ENCODE data around the gene GPR35. TPM values are rescaled to one million over a fixed set of nuclear protein-coding genes. Genes with fewer than 3 reads are reported as not detected.
"Not testable (repeated sequence)": the region's sequence is repeated elsewhere in the genome, so short reads cannot be mapped to it uniquely, and the experiment has no call there.

The GPR35 gene
- total RNA-seq, 1 experiment from 2014 or later = 21.3 TPM

- BruUV-seq (replicated peaks) = no TSS peak
- TF ChIP-seq CTCF (IDR thresholded peaks at IDR 0.05; ENCODE audit: insufficient read depth in 1 of 2, low read depth in 1 of 2, low read length in 1 of 2, severe bottlenecking in 1 of 2, unreplicated experiment in 1 of 2) = no peak
- H3K4me3 ChIP-seq (ENCODE audit: low read depth, low read length) = no peak overlapping the region
- Mint-ChIP-seq H3K36me3 (ENCODE audit: insufficient read depth, unreplicated experiment) (no peaks in the 10 kb centered on the region), H3K9me3 (ENCODE audit: unreplicated experiment) (no peaks in the 10 kb centered on the region), H3K4me1 (ENCODE audit: low read depth, unreplicated experiment) (no peaks in the 10 kb centered on the region), H3K4me3 (ENCODE audit: unreplicated experiment) (no peak overlapping the region), H3K27me3 (ENCODE audit: insufficient read depth, unreplicated experiment) (peaks cover 13% of the 10 kb centered on the region), H3K27ac (ENCODE audit: unreplicated experiment) (no peak overlapping the region)
- H3K27me3 ChIP-seq (replicated peaks; ENCODE audit: control insufficient read depth, insufficient read depth, low read length) = no peaks in the 10 kb centered on the region
- ChIA-PET POLR2A (interaction anchor here (0.6 kb wide), 1 partner anchor 722 kb away, joined by 3 read pairs; no protein-coding TSS in a partner anchor), CTCF (no interaction called here)
- no peak for DNase-seq
- no peaks in the 10 kb centered on the region for H3K36me3 ChIP-seq (ENCODE audit: control insufficient read depth, insufficient read depth, low read length)
- H3K9me3 ChIP-seq = no peaks in the 10 kb centered on the region
- no peaks in the 10 kb centered on the region for H3K4me1 ChIP-seq
- intact Hi-C loops (cut with micrococcal nuclease; ENCODE audit: unreplicated experiment) = no loop called here
These were observed 45.7 kb downstream of the GPR35 start for GRCh38 chr2:240670950-240671349.

- Mint-ChIP-seq H3K27me3 (ENCODE audit: insufficient read depth, unreplicated experiment) (peaks cover 11% of the 10 kb centered on the region), H3K9me3 (ENCODE audit: unreplicated experiment) (no peaks in the 10 kb centered on the region), H3K27ac (ENCODE audit: unreplicated experiment) (no peak overlapping the region), H3K4me1 (ENCODE audit: low read depth, unreplicated experiment) (no peaks in the 10 kb centered on the region), H3K36me3 (ENCODE audit: insufficient read depth, unreplicated experiment) (no peaks in the 10 kb centered on the region), H3K4me3 (ENCODE audit: unreplicated experiment) (no peak overlapping the region)
- intact Hi-C loops (cut with micrococcal nuclease; ENCODE audit: unreplicated experiment) = no loop called here
- no peaks in the 10 kb centered on the region for H3K27me3 ChIP-seq (replicated peaks; ENCODE audit: control insufficient read depth, insufficient read depth, low read length)
- ChIA-PET CTCF (no interaction called here), POLR2A (no interaction called here)
- H3K9me3 ChIP-seq = no peaks in the 10 kb centered on the region
- TF ChIP-seq CTCF (IDR thresholded peaks at IDR 0.05; ENCODE audit: insufficient read depth in 1 of 2, low read depth in 1 of 2, low read length in 1 of 2, severe bottlenecking in 1 of 2, unreplicated experiment in 1 of 2) = no peak
- DNase-seq = no peak
- no peaks in the 10 kb centered on the region for H3K36me3 ChIP-seq (ENCODE audit: control insufficient read depth, insufficient read depth, low read length)
- no peaks in the 10 kb centered on the region for H3K4me1 ChIP-seq
- no TSS peak for BruUV-seq (replicated peaks)
- H3K4me3 ChIP-seq (ENCODE audit: low read depth, low read length) = no peak overlapping the region
These were observed 46.9 kb downstream of the GPR35 start for GRCh38 chr2:240672076-240672700.

- BruUV-seq (replicated peaks) = no TSS peak
- peaks cover 7% of the 10 kb centered on the region for H3K27me3 Mint-ChIP-seq (ENCODE audit: insufficient read depth, unreplicated experiment)
These were observed 47.5 kb downstream of the GPR35 start for GRCh38 chr2:240672701-240673190.

GRCh38 chr2:240674461-240675184 is 49.3 kb downstream of the GPR35 start:
- BruUV-seq (replicated peaks); H3K27me3 ChIP-seq (replicated peaks; ENCODE audit: control insufficient read depth, insufficient read depth, low read length); H3K4me1 Mint-ChIP-seq (ENCODE audit: low read depth, unreplicated experiment); intact Hi-C loops (cut with micrococcal nuclease; ENCODE audit: unreplicated experiment); H3K9me3 ChIP-seq; CTCF ChIA-PET; H3K36me3 ChIP-seq (ENCODE audit: control insufficient read depth, insufficient read depth, low read length); H3K4me1 ChIP-seq; H3K4me3 ChIP-seq (ENCODE audit: low read depth, low read length); H3K27ac Mint-ChIP-seq (ENCODE audit: unreplicated experiment); H3K4me3 Mint-ChIP-seq (ENCODE audit: unreplicated experiment); DNase-seq; H3K36me3 Mint-ChIP-seq (ENCODE audit: insufficient read depth, unreplicated experiment); POLR2A ChIA-PET; H3K27me3 Mint-ChIP-seq (ENCODE audit: insufficient read depth, unreplicated experiment); H3K9me3 Mint-ChIP-seq (ENCODE audit: unreplicated experiment): not testable (repeated sequence)

More at GRCh38 chr2:240672701-240673190, 47.5 kb downstream of the GPR35 start:
- Mint-ChIP-seq H3K9me3 (ENCODE audit: unreplicated experiment) (no peaks in the 10 kb centered on the region), H3K27ac (ENCODE audit: unreplicated experiment) (no peak overlapping the region), H3K4me1 (ENCODE audit: low read depth, unreplicated experiment) (no peaks in the 10 kb centered on the region), H3K36me3 (ENCODE audit: insufficient read depth, unreplicated experiment) (no peaks in the 10 kb centered on the region), H3K4me3 (ENCODE audit: unreplicated experiment) (no peak overlapping the region)
- Histone ChIP-seq H3K27me3 (replicated peaks; ENCODE audit: control insufficient read depth, insufficient read depth, low read length) (no peaks in the 10 kb centered on the region), H3K4me3 (ENCODE audit: low read depth, low read length) (no peak overlapping the region), H3K36me3 (ENCODE audit: control insufficient read depth, insufficient read depth, low read length) (no peaks in the 10 kb centered on the region), H3K4me1 (no peaks in the 10 kb centered on the region), H3K9me3 (no peaks in the 10 kb centered on the region)
- DNase-seq = no peak
- intact Hi-C loops (cut with micrococcal nuclease; ENCODE audit: unreplicated experiment) = no loop called here
- POLR2A ChIA-PET = no interaction called here
- CTCF ChIA-PET = no interaction called here
- TF ChIP-seq CTCF (IDR thresholded peaks at IDR 0.05; ENCODE audit: insufficient read depth in 1 of 2, low read depth in 1 of 2, low read length in 1 of 2, severe bottlenecking in 1 of 2, unreplicated experiment in 1 of 2) = no peak

- BruUV-seq (replicated peaks); H3K27me3 ChIP-seq (replicated peaks; ENCODE audit: control insufficient read depth, insufficient read depth, low read length); DNase-seq; CTCF ChIA-PET; H3K4me1 Mint-ChIP-seq (ENCODE audit: low read depth, unreplicated experiment); H3K4me1 ChIP-seq; H3K36me3 Mint-ChIP-seq (ENCODE audit: insufficient read depth, unreplicated experiment); intact Hi-C loops (cut with micrococcal nuclease; ENCODE audit: unreplicated experiment); H3K36me3 ChIP-seq (ENCODE audit: control insufficient read depth, insufficient read depth, low read length); H3K4me3 ChIP-seq (ENCODE audit: low read depth, low read length); H3K4me3 Mint-ChIP-seq (ENCODE audit: unreplicated experiment); H3K27ac Mint-ChIP-seq (ENCODE audit: unreplicated experiment); H3K9me3 Mint-ChIP-seq (ENCODE audit: unreplicated experiment); H3K9me3 ChIP-seq; H3K27me3 Mint-ChIP-seq (ENCODE audit: insufficient read depth, unreplicated experiment); POLR2A ChIA-PET: not testable (repeated sequence)
These were observed 50.1 kb downstream of the GPR35 start for GRCh38 chr2:240675345-240675744.

Measured in Caco-2 (cell line).